CD4-positive, alpha-beta T cell treated with Interleukin-15 for 1 hour (primary cell): ENCODE results near the gene ZNF667.

Source experiments
- DNase-seq: peaks from one replicate; pipeline ENCODE4 v3.0.0-alpha.2; 2020

Gene ZNF667

GRCh38 chr19:56476651-56477428 lies at the start of gene ZNF667:
Gene ZNF667, minus strand, starts transcription at chr19:56477345. Its CDS starts 14,975 bp downstream, at chr19:56462370.
- DNase-seq: peak; percentile 66

GRCh38 chr19:56525214-56525860 lies 48.2 kb upstream of the ZNF667 start:
- DNase-seq: no peak

GRCh38 chr19:56508290-56508778 lies 31.2 kb upstream of the ZNF667 start:
- no peak for DNase-seq

GRCh38 chr19:56507446-56508289 lies 30.5 kb upstream of the ZNF667 start, which contains the start of gene ZNF471:
Gene ZNF471, plus strand, starts transcription at chr19:56507855. Its CDS starts 3,717 bp downstream, at chr19:56511572.
- DNase-seq: peak; percentile 95

GRCh38 chr19:56504581-56504980 lies 27.4 kb upstream of the ZNF667 start:
- DNase-seq: no peak

GRCh38 chr19:56491399-56491798 lies 14.3 kb upstream of the ZNF667 start:
- DNase-seq: no peak

- peak; percentile 83 for DNase-seq
These were observed 539 bp upstream of the ZNF667 start for GRCh38 chr19:56477429-56478338.

- no peak for DNase-seq
These were observed 1.1 kb downstream of the ZNF667 start for GRCh38 chr19:56476093-56476492.

- DNase-seq: no peak
These were observed 2.8 kb downstream of the ZNF667 start for GRCh38 chr19:56474308-56474707.

GRCh38 chr19:56441206-56441792 lies 35.8 kb downstream of the ZNF667 start:
- no peak for DNase-seq

GRCh38 chr19:56423985-56424353 lies 53.2 kb downstream of the ZNF667 start:
- DNase-seq: no peak

- DNase-seq: no peak
These were observed 53.7 kb downstream of the ZNF667 start for GRCh38 chr19:56423276-56423984.

- DNase-seq: no peak
These were observed 72.1 kb downstream of the ZNF667 start for GRCh38 chr19:56405062-56405461.

- no peak for DNase-seq
These were observed 72.5 kb downstream of the ZNF667 start for GRCh38 chr19:56404705-56405056.

- peak; percentile 93 for DNase-seq
These were observed 73.1 kb downstream of the ZNF667 start, which contains the start of gene ZNF583 for GRCh38 chr19:56403764-56404704. Gene ZNF583, plus strand, starts transcription at chr19:56404332. Its CDS starts 2,783 bp downstream, at chr19:56407115.

GRCh38 chr19:56403261-56403660 lies 73.9 kb downstream of the ZNF667 start:
- no peak for DNase-seq

GRCh38 chr19:56400485-56400884 lies 76.7 kb downstream of the ZNF667 start:
- DNase-seq: no peak

- no peak for DNase-seq
These were observed 78.3 kb downstream of the ZNF667 start for GRCh38 chr19:56398809-56399208.

GRCh38 chr19:56393119-56394012 lies 83.8 kb downstream of the ZNF667 start, which contains the start of gene ZNF582:
Gene ZNF582, minus strand, starts transcription at chr19:56393534. Its CDS starts 1,782 bp downstream, at chr19:56391752.
- DNase-seq: peak; percentile 97
